ENCODE data around the gene EXO1.
A peak's percentile ranks its signal among the peaks of the same experiment; 100 is the strongest.

Gene EXO1

DNA sequence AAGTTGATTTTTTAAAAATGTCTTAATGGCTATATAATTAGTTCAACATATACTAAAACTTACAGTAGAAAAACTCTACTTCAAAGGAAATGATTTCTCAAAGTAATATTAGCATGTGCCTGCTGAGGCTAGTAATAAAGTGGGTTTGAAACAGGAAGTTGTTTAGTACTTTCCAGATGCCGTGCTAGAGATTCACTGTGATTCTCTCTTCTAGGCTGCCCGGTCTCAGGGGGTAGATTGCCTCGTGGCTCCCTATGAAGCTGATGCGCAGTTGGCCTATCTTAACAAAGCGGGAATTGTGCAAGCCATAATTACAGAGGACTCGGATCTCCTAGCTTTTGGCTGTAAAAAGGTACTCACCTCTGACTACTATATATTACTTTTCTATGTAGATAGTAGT lies 9.1 kb downstream of the EXO1 start:
- in situ Hi-C loops (cut with MboI; ENCODE audit: low pct_unique_long_range_greater_than_20kb, low sequenced_read_pairs) = no loop called here

GRCh38 chr1:241860922-241861321 lies 12.9 kb downstream of the EXO1 start:
- DNase-seq = no peak
- in situ Hi-C loops (cut with MboI; ENCODE audit: low pct_unique_long_range_greater_than_20kb, low sequenced_read_pairs) = no loop called here

More for the DNA sequence above, 9.1 kb downstream of the EXO1 start:
- DNase-seq = peak; percentile 14

- DNase-seq = peak; percentile 15
- in situ Hi-C loops (cut with MboI; ENCODE audit: low pct_unique_long_range_greater_than_20kb, low sequenced_read_pairs) = no loop called here
These were observed 21.0 kb downstream of the EXO1 start for GRCh38 chr1:241869022-241869421.

GRCh38 chr1:241870336-241870735 lies 22.3 kb downstream of the EXO1 start:
- no peak for DNase-seq
- in situ Hi-C loops (cut with MboI; ENCODE audit: low pct_unique_long_range_greater_than_20kb, low sequenced_read_pairs) = no loop called here

DNA sequence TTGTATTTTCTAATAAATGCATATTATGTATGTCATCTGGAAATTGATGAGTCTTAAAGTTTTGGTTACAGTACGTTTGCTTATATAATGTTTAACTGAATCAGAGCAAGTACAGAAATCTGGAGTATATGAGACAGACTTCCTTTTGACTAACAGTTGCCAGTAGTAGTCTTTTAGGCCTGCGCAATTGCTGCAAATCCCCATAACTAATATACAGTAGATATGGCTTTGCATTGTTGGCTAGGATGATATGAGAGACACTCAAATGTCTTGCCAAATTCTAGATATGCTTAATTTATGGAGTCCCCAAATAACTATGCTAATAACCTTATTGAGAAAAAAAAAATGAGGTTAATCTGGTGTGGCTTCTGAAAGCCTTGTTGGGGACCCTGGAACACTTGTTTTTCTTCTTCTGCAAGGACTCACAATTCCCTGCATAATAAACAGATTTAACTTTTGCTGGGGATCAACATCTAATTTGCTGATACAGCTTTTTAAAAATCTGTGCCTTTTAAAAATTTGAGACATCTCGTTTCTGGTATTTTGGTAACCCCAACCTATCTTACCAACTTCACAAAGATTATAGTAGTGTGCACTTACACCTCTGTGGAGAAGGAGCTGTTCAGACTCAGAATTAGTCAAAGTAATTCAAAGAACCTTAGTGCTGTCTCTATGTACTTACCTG lies 22.9 kb downstream of the EXO1 start:
- no peak for DNase-seq
- in situ Hi-C loops (cut with MboI; ENCODE audit: low pct_unique_long_range_greater_than_20kb, low sequenced_read_pairs) = no loop called here

DNA sequence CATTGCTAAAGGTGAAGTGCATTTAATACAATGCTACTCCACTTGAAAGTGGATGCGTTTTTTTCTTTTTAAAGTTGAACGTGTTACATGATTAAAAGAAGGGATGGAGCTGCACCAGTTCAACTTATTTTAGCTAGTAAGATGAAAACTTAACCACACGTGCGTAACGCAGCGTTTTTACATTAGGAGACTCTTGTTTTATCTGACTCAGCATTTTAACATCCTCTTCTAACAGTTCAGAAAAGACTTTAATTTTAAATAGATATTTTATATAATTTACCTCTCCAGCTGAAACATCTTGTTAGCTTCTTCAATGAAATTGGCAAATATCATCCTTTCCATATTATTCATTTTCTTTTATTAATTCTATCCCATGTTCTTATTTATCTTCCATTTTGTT lies 33.4 kb downstream of the EXO1 start:
- DNase-seq = no peak
- in situ Hi-C loops (cut with MboI; ENCODE audit: low pct_unique_long_range_greater_than_20kb, low sequenced_read_pairs) = no loop called here

- DNase-seq = no peak
- in situ Hi-C loops (cut with MboI; ENCODE audit: low pct_unique_long_range_greater_than_20kb, low sequenced_read_pairs) = no loop called here
These were observed 35.2 kb downstream of the EXO1 start for GRCh38 chr1:241883159-241883558.

DNA sequence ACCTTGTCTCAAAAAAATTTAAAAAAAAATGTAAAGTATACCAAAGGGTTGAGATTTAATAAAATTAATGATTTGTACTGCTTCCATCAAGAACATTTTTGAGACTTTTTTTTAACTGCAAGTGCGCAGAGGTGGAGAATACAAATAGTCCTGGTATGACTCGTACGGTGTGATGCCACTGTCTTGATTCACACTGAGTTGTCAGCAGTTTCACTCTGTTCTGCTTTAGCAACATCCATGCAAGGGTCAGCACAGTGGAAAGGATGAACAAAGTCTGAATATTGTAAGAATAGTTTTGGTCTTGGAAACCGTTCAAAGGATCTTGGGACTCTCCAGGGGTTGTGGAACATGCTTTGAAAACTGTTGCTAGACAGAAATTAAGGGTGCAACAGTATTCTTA lies 40.2 kb downstream of the EXO1 start:
- no peak for DNase-seq
- in situ Hi-C loops (cut with MboI; ENCODE audit: low pct_unique_long_range_greater_than_20kb, low sequenced_read_pairs) = no loop called here

- in situ Hi-C loops (cut with MboI; ENCODE audit: low pct_unique_long_range_greater_than_20kb, low sequenced_read_pairs) = loop anchor here (10.0 kb wide), 1 partner anchor 114 kb away; no protein-coding TSS in a partner anchor
- DNase-seq = no peak
These were observed 43.3 kb downstream of the EXO1 start for GRCh38 chr1:241891296-241891695.

- in situ Hi-C loops (cut with MboI; ENCODE audit: low pct_unique_long_range_greater_than_20kb, low sequenced_read_pairs) = loop anchor here (10.0 kb wide), 1 partner anchor 111 kb away; no protein-coding TSS in a partner anchor
- DNase-seq = no peak
These were observed 46.0 kb downstream of the EXO1 start for GRCh38 chr1:241894016-241894415.

- in situ Hi-C loops (cut with MboI; ENCODE audit: low pct_unique_long_range_greater_than_20kb, low sequenced_read_pairs) = loop anchor here (10.0 kb wide), 1 partner anchor 110 kb away; no protein-coding TSS in a partner anchor
- peak; percentile 8 for DNase-seq
These were observed 47.0 kb downstream of the EXO1 start for GRCh38 chr1:241895013-241895412.

GRCh38 chr1:241896670-241896962 lies 48.6 kb downstream of the EXO1 start:
- in situ Hi-C loops (cut with MboI; ENCODE audit: low pct_unique_long_range_greater_than_20kb, low sequenced_read_pairs) = loop anchor here (10.0 kb wide), 1 partner anchor 108 kb away; no protein-coding TSS in a partner anchor
- DNase-seq = no peak

- DNase-seq = no peak
- in situ Hi-C loops (cut with MboI; ENCODE audit: low pct_unique_long_range_greater_than_20kb, low sequenced_read_pairs) = loop anchor here (10.0 kb wide), 1 partner anchor 106 kb away; no protein-coding TSS in a partner anchor
These were observed 51.2 kb downstream of the EXO1 start for GRCh38 chr1:241899210-241899609.

DNA sequence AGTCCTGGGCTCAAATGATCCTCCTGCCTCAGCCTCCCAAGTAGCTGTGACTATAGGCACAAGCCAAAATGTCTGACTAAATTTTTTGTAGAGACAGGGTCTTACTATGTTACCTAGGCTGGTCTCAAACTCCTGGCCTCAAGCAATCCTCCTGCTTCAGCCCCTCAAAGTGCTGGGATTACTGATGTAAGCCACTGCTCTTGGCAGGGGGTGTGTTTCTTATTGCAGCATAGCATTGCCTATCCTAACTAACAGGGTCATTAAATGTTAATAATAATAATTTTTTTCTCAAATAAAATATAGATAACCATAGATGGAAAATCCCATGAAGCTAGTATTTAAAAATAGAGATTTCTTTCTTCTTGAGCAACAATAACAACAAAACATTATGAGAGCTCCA lies 52.4 kb downstream of the EXO1 start:
- in situ Hi-C loops (cut with MboI; ENCODE audit: low pct_unique_long_range_greater_than_20kb, low sequenced_read_pairs) = no loop called here
- DNase-seq = no peak

DNA sequence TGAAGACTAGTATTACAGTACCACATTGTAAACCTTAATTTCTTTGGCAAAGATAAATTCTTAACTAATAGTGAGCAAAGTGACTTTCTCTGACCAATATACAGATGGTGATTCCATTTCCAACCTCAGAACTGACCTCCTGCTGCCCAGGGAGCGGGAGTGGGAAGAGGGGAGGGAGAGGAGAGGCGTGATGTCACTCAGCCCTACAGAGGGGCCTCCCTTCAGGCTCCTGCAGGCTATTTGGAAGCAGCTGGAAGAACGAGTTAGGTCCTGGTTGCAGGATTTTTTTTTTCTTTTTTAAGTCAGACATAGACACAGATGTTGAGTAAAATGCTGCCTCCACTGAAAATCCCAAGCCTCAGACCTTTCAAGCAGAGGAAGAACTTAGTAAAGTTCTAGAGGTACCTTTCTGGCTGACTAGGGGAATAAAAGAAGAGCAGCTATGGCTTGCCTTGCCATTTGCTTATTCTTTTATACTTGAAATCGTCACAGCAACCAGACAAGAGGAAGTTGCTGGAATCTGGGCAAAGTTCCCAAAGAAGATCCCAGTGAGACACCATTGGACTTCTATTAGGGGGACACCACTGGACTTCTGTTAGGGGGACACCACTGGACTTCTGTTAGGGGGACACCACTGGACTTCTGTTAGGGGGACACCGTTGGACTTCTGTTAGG lies 54.5 kb downstream of the EXO1 start:
- in situ Hi-C loops (cut with MboI; ENCODE audit: low pct_unique_long_range_greater_than_20kb, low sequenced_read_pairs) = no loop called here

GRCh38 chr1:241916196-241916595 lies 68.2 kb downstream of the EXO1 start:
- DNase-seq = no peak
- in situ Hi-C loops (cut with MboI; ENCODE audit: low pct_unique_long_range_greater_than_20kb, low sequenced_read_pairs) = no loop called here

More for the DNA sequence above, 54.5 kb downstream of the EXO1 start:
- peak; percentile 7 for DNase-seq

- in situ Hi-C loops (cut with MboI; ENCODE audit: low pct_unique_long_range_greater_than_20kb, low sequenced_read_pairs) = no loop called here
- no peak for DNase-seq
These were observed 69.5 kb downstream of the EXO1 start for GRCh38 chr1:241917487-241917886.

DNA sequence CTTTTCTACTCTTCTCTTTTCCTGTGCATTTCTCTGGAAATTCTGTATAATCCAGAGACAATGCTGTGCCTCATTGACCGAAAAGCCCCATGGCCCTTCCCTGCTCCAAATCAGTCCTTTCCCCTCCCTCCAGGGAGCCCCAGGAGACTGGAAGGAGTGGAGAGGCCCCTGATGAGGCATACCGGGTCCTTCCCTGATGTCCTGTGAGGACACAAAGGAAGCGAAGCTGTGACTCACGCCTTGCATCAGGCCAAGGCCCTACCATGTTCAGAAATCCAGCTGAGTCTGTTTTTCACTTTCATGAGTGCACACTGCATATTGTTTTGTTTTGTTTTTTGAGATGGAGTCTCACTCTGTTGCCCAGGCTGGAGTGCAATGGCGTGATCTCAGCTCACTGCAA lies 70.9 kb downstream of the EXO1 start:
- no peak for DNase-seq
- in situ Hi-C loops (cut with MboI; ENCODE audit: low pct_unique_long_range_greater_than_20kb, low sequenced_read_pairs) = no loop called here

- in situ Hi-C loops (cut with MboI; ENCODE audit: low pct_unique_long_range_greater_than_20kb, low sequenced_read_pairs) = no loop called here
- DNase-seq = no peak
These were observed 76.2 kb downstream of the EXO1 start for GRCh38 chr1:241924080-241924808.

GRCh38 chr1:241926141-241926540 lies 78.1 kb downstream of the EXO1 start:
- in situ Hi-C loops (cut with MboI; ENCODE audit: low pct_unique_long_range_greater_than_20kb, low sequenced_read_pairs) = no loop called here
- DNase-seq = no peak

Measured in KBM-7 (cell line).